ENCODE results near the gene COMMD1.

GRCh38 chr2:62042944-62043343, 137.5 kb downstream of the COMMD1 start:
- TF ChIP-seq POLR2A (IDR thresholded peaks at IDR 0.05) (no peak), CTCF (IDR thresholded peaks at IDR 0.05 in 4 of 5, conservative IDR thresholded peaks at IDR 0.05 in 1 of 5) (no peak)

Measured in gastrocnemius medialis (tissue), 4 donors.